DND-41 (cell line): ENCODE results near the gene SLC25A21.

Source experiments
- ATAC-seq: fragments of 200-7000 bp; cut with Tn5 transposase; 3 replicates; pipeline ENCODE4 v1.9.1; 2021; ENCODE audit warnings: low read depth; ENCODE audit not compliant: insufficient read depth
- DNase-seq: peaks from one replicate; pipeline ENCODE4 v3.0.0-alpha.2; 2020
- H2AFZ ChIP-seq: 2 replicates; pipeline ENCODE4 v1.6.0; 2012; ENCODE audit warnings: low read depth, low read length
- H3K27ac ChIP-seq: 2 replicates; pipeline ENCODE4 v1.5.1; 2012; ENCODE audit warnings: low read length, inconsistent platforms
- H3K27me3 ChIP-seq: fragments of 200-600 bp; sonication (generic); 2 replicates; pipeline ENCODE4 v1.6.0; 2012; ENCODE audit warnings: low read length, mild to moderate bottlenecking, inconsistent platforms; ENCODE audit not compliant: insufficient read depth, poor library complexity
- H3K36me3 ChIP-seq: 2 replicates; pipeline ENCODE4 v1.5.1; 2012; ENCODE audit warnings: low read length, inconsistent platforms; ENCODE audit not compliant: insufficient read depth
- H3K4me1 ChIP-seq: 2 replicates; pipeline ENCODE4 v1.5.1; 2012; ENCODE audit warnings: mild to moderate bottlenecking, low read length; ENCODE audit not compliant: insufficient read depth
- H3K4me2 ChIP-seq: 2 replicates; pipeline ENCODE4 v1.6.0; 2012; ENCODE audit warnings: mild to moderate bottlenecking, moderate library complexity, low read length, inconsistent platforms; ENCODE audit not compliant: insufficient read depth
- H3K4me3 ChIP-seq, 2 experiments: fragments of 200-600 bp in 1 of 2; shearing (Covaris generic) in 1 of 2; 2 replicates each; pipeline ENCODE4 v1.5.1; 2012 to 2016; ENCODE audit warnings: inconsistent platforms in 2 of 2, low read length in 2 of 2, mild to moderate bottlenecking in 2 of 2, low read depth in 1 of 2, moderate library complexity in 1 of 2
- H3K79me2 ChIP-seq: 2 replicates; pipeline ENCODE4 v1.6.0; 2012; ENCODE audit warnings: low read length, inconsistent platforms; ENCODE audit not compliant: insufficient read depth
- H3K9ac ChIP-seq: 2 replicates; pipeline ENCODE4 v1.6.0; 2012; ENCODE audit warnings: low read depth, mild to moderate bottlenecking, inconsistent platforms, low read length, moderate library complexity
- H3K9me3 ChIP-seq: 2 replicates; pipeline ENCODE4 v1.5.1; 2012; ENCODE audit warnings: low read length, moderate library complexity, mild to moderate bottlenecking, inconsistent platforms; ENCODE audit not compliant: insufficient read depth, severe bottlenecking
- H4K20me1 ChIP-seq: 2 replicates; pipeline ENCODE4 v1.6.0; 2012; ENCODE audit warnings: low read length; ENCODE audit not compliant: insufficient read depth
- CTCF ChIP-seq: IDR thresholded peaks from 2 replicates; pipeline ENCODE4 v1.5.1; 2012; ENCODE audit warnings: borderline replicate concordance, low read length, moderate library complexity, mild to moderate bottlenecking; ENCODE audit not compliant: poor library complexity, severe bottlenecking; ENCODE audit errors: extremely low read depth
- EZH2 ChIP-seq: IDR thresholded peaks from 3 replicates; pipeline ENCODE4 v1.6.1; 2012; ENCODE audit warnings: borderline replicate concordance, low read depth, mild to moderate bottlenecking, moderate library complexity, low read length, inconsistent platforms; ENCODE audit not compliant: severe bottlenecking

Gene SLC25A21

GRCh38 chr14:36879558-36879957, 292.8 kb downstream of the SLC25A21 start:
- Histone ChIP-seq H3K79me2 (no peaks in the 10 kb centered on the region), H3K9me3 (no peaks in the 10 kb centered on the region), H3K36me3 (no peaks in the 10 kb centered on the region), H3K27ac (no peak overlapping the region), H3K9ac (no peak overlapping the region), H3K4me2 (no peak overlapping the region), H3K4me1 (peaks cover 14% of the 10 kb centered on the region), H3K4me3 (no peak overlapping the region), H4K20me1 (no peaks in the 10 kb centered on the region), H3K27me3 (no peaks in the 10 kb centered on the region), H2AFZ (no peak overlapping the region)
- no peak for TF ChIP-seq EZH2
- no peak for TF ChIP-seq CTCF
- ATAC-seq (no peak), DNase-seq (no peak)

GRCh38 chr14:36874396-36875138, 297.8 kb downstream of the SLC25A21 start:
- H4K20me1 ChIP-seq: no peaks in the 10 kb centered on the region
- no peaks in the 10 kb centered on the region for H3K79me2 ChIP-seq
- no peaks in the 10 kb centered on the region for H3K9me3 ChIP-seq
- no peak overlapping the region for H2AFZ ChIP-seq
- no peak overlapping the region for H3K4me2 ChIP-seq
- no peaks in the 10 kb centered on the region for H3K27me3 ChIP-seq
- no peaks in the 10 kb centered on the region for H3K36me3 ChIP-seq
- no peak overlapping the region for H3K4me3 ChIP-seq
- H3K27ac ChIP-seq: no peak overlapping the region
- no peak for DNase-seq
- no peak for ATAC-seq
- no peak for TF ChIP-seq CTCF
- no peak for TF ChIP-seq EZH2
- no peaks in the 10 kb centered on the region for H3K4me1 ChIP-seq
- no peak overlapping the region for H3K9ac ChIP-seq

- ATAC-seq: no peak
Measured at GRCh38 chr14:36870776-36871175, 301.6 kb downstream of the SLC25A21 start.

More at GRCh38 chr14:36870776-36871175, 301.6 kb downstream of the SLC25A21 start:
- Histone ChIP-seq H3K4me3 (no peak overlapping the region), H3K9ac (no peak overlapping the region), H2AFZ (no peak overlapping the region), H3K4me1 (no peaks in the 10 kb centered on the region), H3K36me3 (no peaks in the 10 kb centered on the region), H4K20me1 (no peaks in the 10 kb centered on the region), H3K4me2 (no peak overlapping the region), H3K27me3 (no peaks in the 10 kb centered on the region), H3K27ac (no peak overlapping the region), H3K79me2 (no peaks in the 10 kb centered on the region), H3K9me3 (no peaks in the 10 kb centered on the region)
- DNase-seq: no peak
- no peak for TF ChIP-seq EZH2
- no peak for TF ChIP-seq CTCF
